Neural progenitor cell (in vitro differentiated cells): ENCODE results near the gene BEAN1. TPM values are rescaled to one million over a fixed set of nuclear protein-coding genes. Genes with fewer than 3 reads are reported as not detected.
A peak's percentile ranks its signal among the peaks of the same experiment; 100 is the strongest.

Experiments used
- DNase-seq: peaks from one replicate; pipeline ENCODE4 v3.0.0-alpha.2; 2016; ENCODE audit warnings: low spot score
- H2AFZ ChIP-seq: fragments of 200-600 bp; sonication (generic); replicated peaks from 2 replicates; pipeline ENCODE4 v1.6.1; 2016; ENCODE audit warnings: antibody characterized with exemption
- H3F3A ChIP-seq: fragments of 200-600 bp; sonication (generic); 2 replicates; pipeline ENCODE4 v1.6.1; 2016; ENCODE audit warnings: antibody characterized with exemption, low read depth
- H3K27ac ChIP-seq: fragments of 200-600 bp; sonication (generic); 2 replicates; pipeline ENCODE4 v1.5.1; 2016; ENCODE audit warnings: mild to moderate bottlenecking
- H3K27me3 ChIP-seq: fragments of 200-600 bp; sonication (generic); 2 replicates; pipeline ENCODE4 v1.6.1; 2016; ENCODE audit warnings: mild to moderate bottlenecking, moderate library complexity
- H3K36me3 ChIP-seq: fragments of 200-600 bp; sonication (generic); 2 replicates; pipeline ENCODE4 v1.5.1; 2016
- H3K4me1 ChIP-seq: fragments of 200-600 bp; sonication (generic); 2 replicates; pipeline ENCODE4 v1.6.1; 2016; ENCODE audit warnings: mixed run types
- H3K4me2 ChIP-seq: fragments of 200-600 bp; sonication (generic); 2 replicates; pipeline ENCODE4 v1.6.1; 2016
- H3K4me3 ChIP-seq: fragments of 200-600 bp; sonication (generic); 2 replicates; pipeline ENCODE4 v1.5.1; 2016
- H3K79me2 ChIP-seq: fragments of 200-600 bp; sonication (generic); 2 replicates; pipeline ENCODE4 v1.6.1; 2016; ENCODE audit warnings: low read depth
- H3K9ac ChIP-seq: fragments of 200-600 bp; sonication (generic); 2 replicates; pipeline ENCODE4 v1.6.1; 2016
- H3K9me3 ChIP-seq: fragments of 200-600 bp; sonication (generic); 2 replicates; pipeline ENCODE4 v1.5.1; 2016; ENCODE audit warnings: low read depth
- H4K20me1 ChIP-seq: fragments of 200-600 bp; sonication (generic); 2 replicates; pipeline ENCODE4 v1.6.1; 2016; ENCODE audit warnings: low read depth
- H3K27ac Mint-ChIP-seq: 3 replicates; pipeline ENCODE4 v1.8.0; 2021; ENCODE audit warnings: mixed read lengths
- H3K27me3 Mint-ChIP-seq: 2 replicates; pipeline ENCODE4 v1.8.0; 2022; ENCODE audit warnings: low read depth, mild to moderate bottlenecking, inconsistent platforms, moderate library complexity, mixed read lengths; ENCODE audit not compliant: insufficient read depth
- H3K36me3 Mint-ChIP-seq: 3 replicates; pipeline ENCODE4 v1.8.0; 2021; ENCODE audit warnings: mixed read lengths
- H3K4me1 Mint-ChIP-seq: 3 replicates; pipeline ENCODE4 v1.8.0; 2021; ENCODE audit warnings: mixed read lengths
- H3K4me3 Mint-ChIP-seq: 3 replicates; pipeline ENCODE4 v1.8.0; 2021; ENCODE audit warnings: mild to moderate bottlenecking, moderate library complexity, mixed read lengths
- H3K9me3 Mint-ChIP-seq: 3 replicates; pipeline ENCODE4 v1.8.0; 2020; ENCODE audit warnings: mixed read lengths
- CTCF ChIP-seq: fragments of 200-600 bp; sonication (generic); IDR thresholded peaks from 2 replicates; pipeline ENCODE4 v1.5.1; 2017; ENCODE audit warnings: antibody characterized with exemption, mild to moderate bottlenecking
- EZH2 ChIP-seq: fragments of 200-600 bp; sonication (generic); IDR thresholded peaks from 2 replicates; pipeline ENCODE4 v1.6.1; 2017; ENCODE audit warnings: antibody characterized with exemption, mild to moderate bottlenecking, moderate library complexity
- EZH2phosphoT487 ChIP-seq: fragments of 200-600 bp; sonication (generic); IDR thresholded peaks from 2 replicates; pipeline ENCODE4 v1.6.1; 2017; ENCODE audit warnings: antibody characterized with exemption
- total RNA-seq: library from RNA; depleted of rRNA; stranded (reverse); fragments of >200 nt; gene quantifications from 2 replicates; pipeline ENCODE4 v1.2.3, GENCODE V29; 2015; ENCODE audit warnings: low replicate concordance

Gene BEAN1
- total RNA-seq, 1 donor from 2014 or later, result 0.32 TPM

GRCh38 chr16:66508248-66508913 is 81.3 kb downstream of the BEAN1 start:
- Histone ChIP-seq H3K79me2 (no peaks in the 10 kb centered on the region), H3K36me3 (no peaks in the 10 kb centered on the region), H3K27ac (no peak overlapping the region), H4K20me1 (no peaks in the 10 kb centered on the region), H3K4me1 (peaks cover 24% of the 10 kb centered on the region), H3K27me3 (no peaks in the 10 kb centered on the region), H2AFZ (no peak overlapping the region), H3F3A (peaks cover 26% of the 10 kb centered on the region), H3K9ac (no peak overlapping the region), H3K9me3 (no peaks in the 10 kb centered on the region), H3K4me2 (no peak overlapping the region), H3K4me3 (no peak overlapping the region)
- Mint-ChIP-seq H3K4me1 (peaks cover 29% of the 10 kb centered on the region), H3K27ac (no peak overlapping the region), H3K36me3 (peaks cover 5% of the 10 kb centered on the region), H3K27me3 (peaks cover 6% of the 10 kb centered on the region), H3K4me3 (no peak overlapping the region), H3K9me3 (no peaks in the 10 kb centered on the region)
- no peak for TF ChIP-seq EZH2phosphoT487
- no peak for TF ChIP-seq EZH2
- no peak for TF ChIP-seq CTCF
- no peak for DNase-seq

DNA sequence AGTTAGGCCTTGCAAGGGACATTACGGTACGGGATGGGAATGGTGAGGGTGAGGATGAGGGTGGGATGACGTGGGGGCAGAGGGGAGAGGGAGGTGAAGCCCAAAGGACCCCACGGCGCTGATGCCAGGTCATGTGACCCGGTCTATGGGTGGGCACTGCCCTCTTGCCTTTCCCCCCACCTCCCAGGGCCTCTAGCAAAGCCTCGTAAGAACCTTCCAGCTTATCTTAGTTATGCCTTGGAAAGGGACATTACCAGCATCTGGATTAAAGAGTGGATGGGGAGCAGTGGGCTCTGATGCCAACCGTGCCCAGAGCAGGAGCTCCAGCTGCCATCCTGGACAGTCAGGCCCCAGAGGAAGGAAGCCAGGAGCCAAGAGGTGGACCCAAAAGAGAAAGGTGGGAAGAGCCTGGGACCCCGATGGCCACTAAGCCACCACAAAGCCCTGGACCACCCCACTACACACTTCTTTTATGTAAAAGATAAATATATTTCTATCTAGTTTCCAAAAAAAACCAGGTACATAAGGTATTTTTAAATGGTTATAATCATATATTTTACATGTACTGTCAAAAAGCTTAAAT is 81.9 kb downstream of the BEAN1 start:
- no peak overlapping the region for H3K27ac Mint-ChIP-seq
- no peak overlapping the region for H3K4me3 Mint-ChIP-seq
- Histone ChIP-seq H3K79me2 (no peaks in the 10 kb centered on the region), H3K27me3 (no peaks in the 10 kb centered on the region), H3K4me3 (no peak overlapping the region), H3F3A (peaks cover 26% of the 10 kb centered on the region), H3K4me1 (peaks cover 24% of the 10 kb centered on the region), H3K27ac (no peak overlapping the region), H3K36me3 (no peaks in the 10 kb centered on the region), H2AFZ (no peak overlapping the region), H4K20me1 (no peaks in the 10 kb centered on the region), H3K9ac (no peak overlapping the region), H3K4me2 (no peak overlapping the region), H3K9me3 (no peaks in the 10 kb centered on the region)
- H3K4me1 Mint-ChIP-seq, result peaks cover 31% of the 10 kb centered on the region
- TF ChIP-seq EZH2, result no peak
- DNase-seq, result no peak
- H3K27me3 Mint-ChIP-seq, result peaks cover 6% of the 10 kb centered on the region
- peaks cover 8% of the 10 kb centered on the region for H3K36me3 Mint-ChIP-seq
- no peaks in the 10 kb centered on the region for H3K9me3 Mint-ChIP-seq

DNA sequence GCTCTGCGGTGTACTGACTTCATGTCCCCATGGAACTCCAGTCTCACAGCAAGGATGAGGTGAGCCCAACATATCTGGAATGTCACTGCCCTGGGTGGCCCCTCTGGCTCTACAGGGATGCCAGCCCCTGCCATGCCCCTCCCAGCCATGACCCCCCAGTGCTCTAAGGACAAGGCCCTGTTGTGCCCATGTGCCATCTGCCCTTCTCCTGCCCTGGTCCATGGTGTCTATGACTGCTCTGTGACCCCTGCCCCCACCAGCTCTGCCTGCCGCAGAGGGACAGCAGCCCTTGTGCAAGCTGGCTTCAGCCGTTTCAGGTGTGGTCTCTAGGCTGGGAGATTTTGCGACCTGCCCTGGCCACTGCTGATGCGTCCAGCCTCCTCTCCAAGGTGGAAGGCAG is 82.5 kb downstream of the BEAN1 start:
- Histone ChIP-seq H3K36me3 (no peaks in the 10 kb centered on the region), H3K9me3 (no peaks in the 10 kb centered on the region), H3K4me3 (no peak overlapping the region), H3K9ac (no peak overlapping the region), H2AFZ (no peak overlapping the region), H3F3A (peaks cover 26% of the 10 kb centered on the region), H3K27me3 (no peaks in the 10 kb centered on the region), H3K4me1 (peaks cover 24% of the 10 kb centered on the region), H4K20me1 (no peaks in the 10 kb centered on the region), H3K27ac (no peak overlapping the region), H3K79me2 (no peaks in the 10 kb centered on the region), H3K4me2 (no peak overlapping the region)
- H3K27ac Mint-ChIP-seq, result no peak overlapping the region
- peaks cover 31% of the 10 kb centered on the region for H3K4me1 Mint-ChIP-seq
- H3K4me3 Mint-ChIP-seq, result no peak overlapping the region
- DNase-seq, result no peak
- TF ChIP-seq EZH2 (no peak), EZH2phosphoT487 (no peak), CTCF (no peak)
- peaks cover 6% of the 10 kb centered on the region for H3K27me3 Mint-ChIP-seq
- no peaks in the 10 kb centered on the region for H3K9me3 Mint-ChIP-seq
- H3K36me3 Mint-ChIP-seq, result peaks cover 8% of the 10 kb centered on the region

DNA sequence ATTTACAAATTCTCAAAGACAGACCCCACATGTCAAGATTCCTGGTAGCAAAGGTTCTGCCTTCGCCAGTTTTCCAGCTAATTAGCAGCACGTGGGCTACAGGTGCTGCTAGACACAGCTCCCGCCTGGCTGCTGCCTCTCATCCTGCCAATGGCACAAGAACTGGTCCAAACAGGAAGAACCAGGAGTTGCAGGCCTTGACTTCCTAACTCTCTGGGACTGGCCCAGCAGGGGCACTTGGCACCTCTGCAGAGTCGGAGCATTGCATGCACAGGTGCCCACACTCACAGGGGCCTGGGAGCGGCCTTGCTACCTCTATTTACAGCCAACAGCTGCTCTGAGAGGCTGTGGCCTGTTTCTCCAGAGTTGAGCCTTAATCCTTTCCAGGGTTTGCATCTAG is 83.2 kb downstream of the BEAN1 start:
- H2AFZ ChIP-seq, result no peak overlapping the region
- TF ChIP-seq CTCF (no peak), EZH2phosphoT487 (no peak)
- H3K4me2 ChIP-seq, result no peak overlapping the region
- no peaks in the 10 kb centered on the region for H3K9me3 Mint-ChIP-seq
- DNase-seq, result no peak
- H3K4me1 Mint-ChIP-seq, result peaks cover 31% of the 10 kb centered on the region
- H3K36me3 Mint-ChIP-seq, result peaks cover 12% of the 10 kb centered on the region
- no peak overlapping the region for H3K27ac Mint-ChIP-seq
- H3K27me3 ChIP-seq, result no peaks in the 10 kb centered on the region
- H3K27me3 Mint-ChIP-seq, result peaks cover 6% of the 10 kb centered on the region
- no peaks in the 10 kb centered on the region for H3K9me3 ChIP-seq
- no peak overlapping the region for H3K4me3 ChIP-seq
- no peaks in the 10 kb centered on the region for H3K79me2 ChIP-seq
- no peak overlapping the region for H3K9ac ChIP-seq
- no peaks in the 10 kb centered on the region for H4K20me1 ChIP-seq
- H3K4me3 Mint-ChIP-seq, result no peak overlapping the region
- no peaks in the 10 kb centered on the region for H3K36me3 ChIP-seq
- H3F3A ChIP-seq, result peaks cover 26% of the 10 kb centered on the region
- H3K27ac ChIP-seq, result peak overlapping the region; percentile 50
- H3K4me1 ChIP-seq, result peaks cover 24% of the 10 kb centered on the region
